ENCODE data around the gene RHBDD2.
A peak's percentile ranks its signal among the peaks of the same experiment; 100 is the strongest.
"Not testable (repeated sequence)": the region's sequence is repeated elsewhere in the genome, so short reads cannot be mapped to it uniquely, and the experiment has no call there.

Gene RHBDD2

GRCh38 chr7:75866489-75867389 is 12.1 kb upstream of the RHBDD2 start:
- DNase-seq, result peak; percentile 65

- no peak for DNase-seq
These were observed 11.5 kb upstream of the RHBDD2 start for GRCh38 chr7:75867390-75867717.

- DNase-seq, result no peak
These were observed 10.7 kb upstream of the RHBDD2 start for GRCh38 chr7:75868153-75868552.

- DNase-seq, result no peak
These were observed 9.0 kb upstream of the RHBDD2 start for GRCh38 chr7:75869776-75870379.

GRCh38 chr7:75870557-75871161 is 8.2 kb upstream of the RHBDD2 start:
- DNase-seq, result no peak

- DNase-seq, result no peak
These were observed 6.6 kb upstream of the RHBDD2 start for GRCh38 chr7:75872073-75872782.

GRCh38 chr7:75874180-75874579 is 4.7 kb upstream of the RHBDD2 start:
- DNase-seq, result not testable (repeated sequence)

GRCh38 chr7:75875113-75876080 is 3.4 kb upstream of the RHBDD2 start:
- no peak for DNase-seq

GRCh38 chr7:75876126-75876881 is 2.5 kb upstream of the RHBDD2 start:
- no peak for DNase-seq

- DNase-seq, result no peak
These were observed 494 bp upstream of the RHBDD2 start for GRCh38 chr7:75878312-75878768.

GRCh38 chr7:75879771-75880184 is 944 bp downstream of the RHBDD2 start:
- peak; percentile 53 for DNase-seq

- DNase-seq, result no peak
These were observed 1.4 kb downstream of the RHBDD2 start for GRCh38 chr7:75880242-75880641.

- DNase-seq, result no peak
These were observed 2.7 kb downstream of the RHBDD2 start for GRCh38 chr7:75881436-75882095.

- DNase-seq, result not testable (repeated sequence)
These were observed 4.5 kb downstream of the RHBDD2 start for GRCh38 chr7:75883265-75883824.

- DNase-seq, result peak; percentile 80
These were observed 5.6 kb downstream of the RHBDD2 start for GRCh38 chr7:75884476-75884875.

- peak; percentile 32 for DNase-seq
These were observed 6.2 kb downstream of the RHBDD2 start for GRCh38 chr7:75885036-75885435.

GRCh38 chr7:75887669-75888369 is 9.0 kb downstream of the RHBDD2 start:
- no peak for DNase-seq

- peak; percentile 32 for DNase-seq
These were observed 9.8 kb downstream of the RHBDD2 start for GRCh38 chr7:75888464-75889222.

All from hematopoietic multipotent progenitor cell treated with erythropoietin and hydrocortisone succinate and interleukin-3 and kit ligand, for 8 days (in vitro differentiated cells).